Stimulated activated CD8-positive, alpha-beta memory T cell treated with anti-CD3 and anti-CD28 coated beads, Interleukin-2, amount 100 ng/mL, for 1 hour (primary cell): Measurements from ENCODE around the gene CROCC.
A peak's percentile ranks its signal among the peaks of the same experiment; 100 is the strongest.
"Not testable (repeated sequence)": the region's sequence is repeated elsewhere in the genome, so short reads cannot be mapped to it uniquely, and the experiment has no call there.

Source experiments
- DNase-seq, 2 donors: peaks; one replicate each; pipeline ENCODE4 v3.0.0-alpha.2; 2020; ENCODE audit warnings: low read depth in 2 of 2

The CROCC gene

DNA sequence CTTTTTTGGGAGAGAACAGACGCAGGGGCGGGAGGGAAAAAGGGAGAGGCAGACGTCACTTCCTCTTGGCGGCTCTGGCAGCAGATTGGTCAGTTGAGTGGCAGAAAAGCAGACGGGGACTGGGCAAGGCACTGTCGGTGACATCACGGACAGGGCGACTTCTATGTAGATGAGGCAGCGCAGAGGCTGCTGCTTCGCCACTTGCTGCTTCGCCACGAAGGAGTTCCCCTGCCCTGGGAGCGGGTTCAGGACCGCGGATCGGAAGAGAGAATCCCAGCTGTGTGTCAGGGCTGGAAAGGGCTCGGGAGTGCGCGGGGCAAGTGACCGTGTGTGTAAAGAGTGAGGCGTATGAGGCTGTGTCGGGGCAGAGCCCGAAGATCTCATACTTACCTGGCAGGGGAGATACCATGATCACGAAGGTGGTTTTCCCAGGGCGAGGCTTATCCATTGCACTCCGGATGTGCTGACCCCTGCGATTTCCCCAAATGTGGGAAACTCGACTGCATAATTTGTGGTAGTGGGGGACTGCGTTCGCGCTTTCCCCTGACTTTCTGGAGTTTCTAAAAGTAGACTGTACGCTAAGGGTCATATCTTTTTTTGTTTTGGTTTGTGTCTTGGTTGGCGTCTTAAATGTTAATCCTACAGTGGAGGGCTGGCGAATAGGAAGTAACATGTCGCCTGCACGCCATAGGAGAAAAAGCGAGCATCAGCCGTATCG, 26.0 kb upstream of the CROCC start, which contains the start of gene RNU1-2:
Gene RNU1-2, plus strand, starts transcription at position 383 of the 718 bp plus-strand sequence.
- DNase-seq: peak; percentile 66 to 74

DNA sequence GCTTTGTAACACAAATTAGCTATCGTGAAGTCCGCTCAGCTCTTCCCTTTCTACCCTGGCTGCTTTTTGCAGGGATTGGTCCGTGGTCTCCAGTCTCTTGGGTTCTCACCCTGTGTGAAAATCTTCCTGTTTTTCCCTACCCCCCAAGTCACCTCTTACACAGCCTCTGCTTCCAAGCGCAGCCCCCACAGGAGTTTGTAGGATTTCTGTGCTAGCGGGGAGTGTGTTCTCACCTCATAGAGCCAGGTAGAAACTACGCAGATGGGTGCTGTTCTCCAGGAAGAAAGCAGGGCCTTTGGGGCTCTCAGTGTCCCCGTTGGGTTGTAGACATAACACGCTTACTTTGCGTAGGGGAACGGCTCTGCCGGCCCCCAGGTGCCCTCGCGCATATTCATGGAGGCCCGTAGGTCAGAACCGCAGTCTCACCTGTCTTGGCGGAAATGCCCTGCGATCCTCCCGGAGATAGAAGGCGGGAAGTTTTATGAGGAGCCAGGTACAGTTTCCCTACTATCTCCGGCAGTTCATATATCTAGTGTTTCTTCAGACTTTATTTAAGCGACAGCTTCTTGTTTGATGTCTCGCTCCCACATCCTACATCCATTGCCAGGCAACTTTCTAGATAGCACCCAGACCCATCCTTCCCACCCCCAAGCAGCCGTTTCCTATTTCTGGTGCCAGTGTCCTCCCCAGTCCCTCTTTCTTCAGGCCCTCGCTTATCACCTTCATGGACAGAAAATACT, 25.2 kb upstream of the CROCC start:
- DNase-seq: peak; percentile 30 to 37

DNA sequence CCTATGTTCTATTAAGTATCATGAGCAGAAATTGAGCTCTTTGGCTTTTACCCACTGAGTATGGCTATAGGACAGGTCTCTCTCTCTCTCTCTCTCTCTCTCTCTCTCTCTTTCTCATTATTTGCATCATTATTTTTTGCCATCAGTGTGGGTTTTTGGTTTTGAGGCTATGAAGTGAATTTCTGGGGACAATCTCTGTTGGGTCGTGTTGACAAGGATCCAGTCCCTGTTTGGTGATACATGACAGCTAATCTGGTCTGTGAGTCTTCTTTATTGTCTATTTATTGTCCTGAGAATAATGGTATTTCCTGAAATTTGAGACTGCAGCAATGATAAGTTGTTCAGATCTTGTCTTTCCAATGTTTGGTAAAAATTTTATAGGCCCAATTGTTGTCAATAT, 24.1 kb upstream of the CROCC start:
- not testable (repeated sequence) for DNase-seq

DNA sequence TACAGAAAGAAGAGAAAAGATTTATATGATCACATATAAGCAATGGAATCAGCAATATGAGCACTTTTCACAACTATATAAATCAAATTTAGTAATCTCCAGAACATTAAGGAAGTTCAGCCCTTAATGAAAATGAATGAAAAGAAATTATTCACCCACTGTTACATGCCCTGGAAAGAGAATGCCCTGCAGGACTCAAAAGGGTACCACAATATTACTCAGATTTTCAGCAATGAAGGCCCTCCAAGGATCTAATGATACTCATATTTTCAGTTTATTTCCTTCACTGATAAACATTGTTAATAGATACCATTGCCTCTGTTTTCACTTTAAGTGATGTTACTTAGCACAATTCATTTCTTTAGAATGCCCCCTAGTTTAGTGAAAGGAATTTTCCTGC, 23.4 kb upstream of the CROCC start:
- not testable (repeated sequence) for DNase-seq

DNA sequence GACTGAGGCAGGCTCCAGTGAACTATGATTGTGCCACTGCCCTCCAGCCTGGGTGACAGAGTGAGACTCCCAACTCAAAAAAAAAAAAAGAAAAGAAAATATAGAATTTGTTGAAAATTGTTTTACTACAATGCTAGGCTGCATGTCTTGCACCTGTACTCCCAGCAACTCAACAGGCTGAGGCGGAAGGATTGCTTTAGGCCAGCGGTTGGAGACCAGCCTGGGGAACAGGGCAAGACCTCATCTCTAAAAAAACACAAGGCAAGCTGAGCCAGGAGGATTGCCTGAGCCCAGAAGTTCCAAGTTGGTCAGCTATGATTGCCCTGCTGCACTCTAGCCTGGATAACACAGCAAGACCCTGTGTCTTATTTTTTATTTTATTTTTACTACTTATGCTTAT, 22.7 kb upstream of the CROCC start:
- DNase-seq: not testable (repeated sequence)

DNA sequence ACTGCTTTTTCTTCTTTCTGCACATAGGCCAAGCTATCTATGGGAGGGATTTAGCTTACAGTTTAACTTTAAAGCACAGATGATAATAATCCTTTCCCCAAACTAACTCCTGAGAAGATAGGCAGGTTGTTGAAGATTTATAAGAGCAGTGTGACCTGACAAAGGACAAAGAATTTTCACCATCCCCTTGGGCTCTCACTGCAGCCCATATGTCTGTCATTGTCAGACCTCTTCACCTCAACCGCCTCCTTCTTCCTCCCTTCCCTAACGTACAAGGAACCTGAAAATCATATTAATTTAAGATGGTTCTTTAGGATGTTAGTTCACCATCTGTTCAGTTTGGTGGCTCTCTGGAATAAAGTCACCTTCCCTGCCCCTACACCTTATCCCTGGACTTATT, 21.0 kb upstream of the CROCC start:
- DNase-seq: no peak

DNA sequence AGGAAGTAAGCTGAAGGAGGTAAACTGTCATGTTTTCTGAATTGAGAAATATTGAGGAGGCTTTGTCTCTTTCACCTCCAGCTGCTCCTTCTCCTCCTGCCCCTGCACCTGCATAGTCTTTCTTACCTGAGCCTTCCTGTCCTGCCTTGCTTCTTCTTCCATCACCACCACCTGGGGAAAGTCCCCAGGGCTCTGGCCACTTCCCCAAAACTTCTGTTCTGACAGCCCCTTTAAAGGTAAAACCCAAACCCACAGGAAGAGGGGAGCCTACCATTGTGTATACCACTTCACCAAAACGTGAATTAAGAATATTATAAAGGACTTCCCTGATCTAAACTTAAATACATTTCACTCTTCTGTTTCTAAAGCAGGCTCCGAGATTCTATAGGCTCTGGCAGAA, 20.4 kb upstream of the CROCC start:
- not testable (repeated sequence) for DNase-seq

DNA sequence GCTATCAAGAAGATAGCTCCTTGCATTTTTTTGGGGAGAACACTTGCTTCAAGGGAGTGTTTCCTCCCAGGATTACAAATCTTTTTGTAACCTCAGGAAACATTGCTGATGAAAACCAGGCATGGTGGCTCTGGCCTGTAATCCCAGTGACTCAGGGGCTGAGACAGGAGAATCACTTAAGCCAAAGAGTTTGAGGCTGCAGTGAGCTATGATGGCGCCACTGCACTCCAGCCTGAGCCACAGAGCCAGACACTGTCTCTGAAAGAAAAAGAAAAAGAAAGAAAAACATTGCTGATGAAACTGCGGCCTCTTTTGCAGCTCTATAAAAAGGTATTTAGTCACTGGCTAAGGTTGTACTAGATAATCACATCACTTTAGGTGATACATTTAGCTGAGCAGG, 18.7 kb upstream of the CROCC start:
- DNase-seq: no peak

DNA sequence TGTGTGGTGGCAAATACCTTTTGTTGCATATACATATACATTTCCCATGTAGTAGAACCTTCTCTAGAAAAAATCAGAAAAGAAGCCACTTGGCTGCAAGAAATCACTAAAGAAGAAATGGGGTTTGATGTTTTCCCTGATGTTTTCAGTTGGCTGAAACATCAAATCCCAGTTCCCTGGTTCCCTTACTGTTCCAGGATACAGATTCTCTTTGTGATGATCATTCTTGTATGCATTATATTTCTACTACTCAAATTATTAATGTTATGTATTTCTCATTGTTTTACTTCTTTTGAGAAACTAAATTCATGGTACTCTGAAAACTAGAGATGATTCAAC, 18.3 kb upstream of the CROCC start:
- DNase-seq: no peak

DNA sequence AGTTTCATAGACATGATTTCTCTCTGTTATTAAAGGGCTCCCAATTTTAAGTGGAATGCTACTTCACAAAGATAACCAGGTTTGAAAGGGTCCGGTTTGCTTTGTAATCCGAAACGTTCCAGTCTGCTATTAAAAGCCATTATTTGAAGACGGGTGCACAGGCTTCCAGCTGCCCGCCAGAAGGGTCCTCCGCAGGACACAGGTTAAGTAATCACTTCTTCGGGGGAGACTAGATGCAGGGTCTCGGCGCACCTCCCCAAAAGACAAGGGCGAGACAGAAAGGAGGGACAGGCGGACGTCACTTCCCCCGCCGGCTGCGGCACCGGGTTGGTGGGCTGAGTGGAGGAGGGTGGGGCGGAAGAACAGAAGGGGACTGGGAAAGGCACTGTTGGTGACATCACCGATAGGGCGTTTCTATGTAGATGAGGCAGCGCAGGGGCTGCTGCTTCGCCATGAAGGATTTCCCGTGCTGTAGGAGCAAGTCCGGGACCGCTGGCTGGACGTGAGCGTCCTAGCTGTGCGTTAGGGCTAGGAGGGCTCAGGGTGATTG, 17.1 kb upstream of the CROCC start:
- DNase-seq: peak; percentile 96 to 97

DNA sequence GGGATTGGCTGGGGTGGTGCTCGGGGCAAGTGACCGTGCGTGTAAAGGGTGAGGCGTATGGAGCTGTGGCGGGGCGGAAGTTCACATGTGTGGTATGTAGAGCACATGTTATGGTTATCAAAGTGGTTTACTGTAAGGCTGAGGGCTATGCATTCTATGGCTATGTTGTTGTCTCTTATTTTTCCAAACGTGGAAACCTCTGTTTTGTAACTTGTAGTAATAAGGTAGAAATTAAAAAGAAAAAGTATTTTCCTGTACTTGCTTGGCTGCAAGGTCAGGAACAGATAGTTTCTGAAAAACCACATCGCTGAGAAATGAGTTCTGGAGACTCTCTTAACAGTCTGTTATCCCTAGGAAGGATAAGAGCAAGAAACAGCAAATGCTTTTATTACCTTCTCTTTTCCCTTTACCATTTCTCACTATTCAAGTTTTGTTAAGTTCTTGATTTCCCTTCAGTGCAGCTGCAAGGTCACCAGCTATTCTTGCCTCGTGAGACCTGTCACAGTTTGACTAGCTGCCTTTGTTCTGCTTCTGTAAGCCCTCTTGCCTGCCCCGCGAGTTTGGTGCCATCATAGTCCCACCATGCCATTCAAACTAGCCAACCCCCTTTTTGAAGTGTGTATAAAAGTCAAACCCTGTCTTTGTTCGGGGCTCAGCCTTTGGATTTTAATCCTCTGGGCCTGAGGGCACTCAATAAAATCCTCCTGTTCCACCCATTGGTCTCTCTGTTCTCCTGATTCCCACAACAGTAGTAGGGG, 16.4 kb upstream of the CROCC start:
- DNase-seq: no peak

DNA sequence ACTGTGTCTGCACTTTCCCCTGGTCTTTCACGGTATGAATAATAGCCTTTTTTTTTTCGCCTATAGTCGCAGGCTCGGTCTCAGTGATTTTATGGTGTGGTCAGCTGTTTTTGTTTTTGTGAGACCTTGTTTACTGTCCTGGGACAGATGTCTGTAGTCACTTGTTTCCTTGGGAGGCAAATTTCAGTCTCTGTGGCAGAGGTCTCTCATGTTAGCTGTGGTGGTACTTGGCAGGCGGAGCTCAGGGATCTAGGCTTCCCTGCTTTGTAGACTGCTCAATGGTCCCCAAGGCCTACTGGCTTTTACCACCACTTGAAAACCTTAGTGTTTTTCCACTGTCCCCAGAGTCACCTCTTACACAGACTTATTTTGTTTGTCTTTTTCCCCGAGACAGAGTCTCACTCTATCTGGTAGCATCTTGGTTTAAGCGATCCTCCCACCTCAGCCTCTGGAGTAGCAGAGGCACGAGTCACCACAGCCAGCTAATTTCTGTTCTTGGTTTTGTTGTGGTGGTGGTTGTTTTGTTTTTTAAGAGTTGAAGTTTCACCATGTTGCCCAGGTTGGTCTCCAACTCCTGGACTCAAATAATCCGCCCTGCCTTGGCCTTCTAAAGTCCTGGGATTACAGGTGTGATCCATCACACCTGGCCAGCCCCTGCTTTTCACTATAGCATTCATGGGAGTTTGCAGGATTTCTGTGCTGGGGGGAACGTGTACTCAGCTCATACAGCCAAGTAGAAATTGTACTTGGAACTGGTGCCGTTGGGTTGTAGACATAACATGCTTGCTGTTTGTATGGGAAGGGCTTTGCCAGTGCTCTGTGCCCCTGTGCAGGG, 15.6 kb upstream of the CROCC start:
- DNase-seq: no peak

DNA sequence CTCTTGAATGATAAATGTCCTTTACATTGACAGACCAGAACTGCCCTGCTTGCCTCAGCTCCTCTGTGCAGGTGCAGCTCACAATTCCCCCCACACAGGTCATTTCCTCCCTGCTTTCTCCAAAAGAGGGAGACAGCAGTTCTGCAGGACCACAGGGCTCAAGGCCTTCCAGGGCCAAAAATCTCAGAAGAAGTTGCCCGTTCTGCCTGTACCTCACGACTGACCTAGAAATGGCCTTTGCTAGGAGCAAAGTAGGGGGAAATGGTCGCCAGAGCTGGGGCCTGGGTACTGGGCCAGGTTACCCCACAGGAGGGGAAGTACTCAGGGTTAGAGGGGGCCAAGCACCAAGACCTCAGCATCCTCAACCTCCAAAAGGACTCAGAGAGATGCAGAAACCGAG, 14.9 kb upstream of the CROCC start:
- no peak for DNase-seq

DNA sequence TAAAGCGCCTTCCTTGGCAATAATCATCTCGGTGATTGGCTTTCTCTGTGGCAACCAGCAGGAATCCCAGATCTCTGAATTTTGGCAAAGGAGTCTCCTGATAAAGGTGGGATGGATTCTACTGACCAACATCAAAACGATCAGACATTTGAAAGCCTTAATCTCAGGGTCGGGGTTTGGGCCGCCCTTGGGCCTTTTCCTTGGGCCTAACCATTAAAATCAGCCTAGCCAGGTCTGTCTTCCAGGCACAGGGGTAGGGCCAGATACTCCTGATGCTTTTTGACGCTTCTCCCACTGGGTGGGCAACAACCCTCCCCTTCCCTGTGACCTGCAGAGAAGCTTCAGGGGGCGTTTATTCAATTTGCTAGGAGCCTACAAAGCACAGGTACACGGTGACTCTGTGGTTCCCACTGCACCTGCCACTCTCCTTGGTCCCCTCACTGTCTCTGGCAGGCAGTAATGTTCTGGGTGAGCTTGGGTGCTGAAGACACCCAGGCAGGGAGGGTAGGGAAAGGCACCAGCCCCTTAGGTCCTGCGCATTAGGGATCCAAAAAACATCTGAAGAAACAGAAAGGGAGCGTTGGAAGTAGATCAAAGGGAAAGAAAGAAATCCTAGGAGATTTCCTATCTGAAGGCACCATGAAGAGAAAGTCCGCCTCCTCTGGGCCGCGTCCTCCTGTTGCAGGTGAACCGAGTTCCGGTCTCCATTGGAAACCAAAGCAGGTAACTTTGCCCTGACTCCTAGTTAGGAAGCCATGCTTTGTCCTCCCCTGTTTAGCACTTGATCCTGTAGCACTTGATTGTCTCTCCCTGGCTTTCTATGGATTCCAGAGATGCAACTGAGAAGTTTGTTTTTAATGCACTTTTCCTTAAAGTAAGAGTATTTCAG, 13.6 kb upstream of the CROCC start:
- DNase-seq: no peak

DNA sequence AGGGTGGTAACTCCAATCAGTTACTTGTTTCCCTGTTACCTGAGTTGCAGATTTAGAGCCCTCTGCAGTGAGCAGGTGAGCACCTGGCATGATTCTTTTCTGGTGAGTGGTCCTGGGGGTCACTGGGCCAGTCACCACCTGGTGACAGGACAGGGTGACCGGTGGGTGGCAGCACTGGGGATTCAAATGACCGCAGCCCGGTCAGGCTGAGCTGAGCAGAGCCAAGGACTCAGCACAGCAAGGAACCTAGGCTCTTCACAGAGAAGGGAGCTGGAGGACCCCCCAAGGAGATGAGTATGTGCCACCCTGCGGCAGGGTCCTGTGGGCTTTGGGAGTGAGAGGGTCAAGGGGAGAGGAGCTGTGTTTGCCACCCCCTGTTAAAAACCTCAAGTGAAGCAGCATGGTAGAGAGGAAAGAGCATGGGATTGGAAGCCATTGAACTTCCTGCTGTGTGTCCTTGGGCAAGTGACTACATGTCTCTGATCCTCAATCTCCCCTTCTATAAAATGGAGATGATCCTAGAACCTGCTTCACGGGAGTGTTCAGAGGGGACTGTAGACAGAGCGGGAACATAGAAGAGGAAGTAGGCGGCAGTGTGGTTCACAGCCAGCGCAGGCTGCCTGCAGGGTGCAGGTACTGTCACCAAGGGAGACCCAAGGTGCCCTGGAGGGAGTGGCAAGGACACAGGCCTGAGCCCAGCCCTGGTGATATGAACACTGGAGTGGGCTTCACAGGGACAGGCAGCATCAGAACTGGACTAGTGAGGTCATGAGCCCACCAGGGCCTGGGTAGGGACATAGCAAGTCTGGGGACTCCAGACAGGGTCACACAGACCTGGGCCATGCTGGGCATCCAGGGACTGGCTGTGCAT, 9.6 kb upstream of the CROCC start:
- DNase-seq: not testable (repeated sequence)

DNA sequence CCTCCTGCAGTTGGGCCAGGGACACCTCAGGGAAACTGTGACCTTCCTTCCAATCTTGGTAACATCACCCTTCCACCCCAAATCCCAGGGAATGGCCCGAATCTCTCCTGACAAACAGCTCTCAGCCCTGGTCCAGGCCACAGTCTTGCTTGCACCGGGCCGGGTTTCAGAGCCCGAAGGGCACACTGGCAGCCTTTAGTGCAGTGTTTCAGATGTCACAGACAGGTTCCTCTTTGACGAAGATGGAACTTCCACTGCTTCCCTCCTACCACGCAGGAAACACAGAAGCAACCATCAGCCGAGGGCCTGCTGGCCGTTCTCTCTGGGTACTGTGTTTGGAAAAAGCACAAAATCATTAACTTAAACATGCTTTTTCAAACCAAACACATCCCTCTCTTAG, 9.0 kb upstream of the CROCC start:
- DNase-seq: not testable (repeated sequence)

DNA sequence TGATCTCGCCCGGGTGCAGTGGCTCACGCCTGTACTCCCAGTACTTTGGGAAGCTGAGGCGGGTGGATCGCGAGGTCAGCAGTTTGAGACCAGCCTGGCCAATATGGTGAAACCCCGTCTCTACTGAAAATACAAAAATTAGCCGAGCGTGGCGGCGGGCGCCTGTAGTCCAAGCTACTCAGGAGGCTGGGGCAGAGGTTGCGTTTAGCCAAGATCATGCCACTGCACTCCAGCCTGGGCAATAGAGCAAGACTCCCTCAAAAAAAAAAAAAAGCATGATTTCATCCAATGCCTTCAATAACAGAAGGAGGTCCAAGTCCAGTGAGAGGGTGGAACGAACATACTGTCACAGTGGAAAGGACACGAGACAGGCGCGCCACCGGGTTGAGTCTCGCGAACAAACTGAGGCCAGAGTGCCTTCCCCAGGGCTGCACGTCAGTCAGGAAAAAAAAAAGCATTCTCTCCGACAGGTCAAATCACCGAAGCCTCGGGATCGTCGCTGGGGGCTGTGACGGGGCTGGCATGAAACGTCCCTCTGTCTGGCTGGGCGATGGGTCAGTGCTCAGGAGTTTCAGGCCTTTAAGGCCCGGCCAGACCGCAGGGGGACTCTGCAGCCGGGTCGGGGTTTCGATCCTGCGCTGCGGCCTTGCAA, 8.4 kb upstream of the CROCC start:
- no peak for DNase-seq

DNA sequence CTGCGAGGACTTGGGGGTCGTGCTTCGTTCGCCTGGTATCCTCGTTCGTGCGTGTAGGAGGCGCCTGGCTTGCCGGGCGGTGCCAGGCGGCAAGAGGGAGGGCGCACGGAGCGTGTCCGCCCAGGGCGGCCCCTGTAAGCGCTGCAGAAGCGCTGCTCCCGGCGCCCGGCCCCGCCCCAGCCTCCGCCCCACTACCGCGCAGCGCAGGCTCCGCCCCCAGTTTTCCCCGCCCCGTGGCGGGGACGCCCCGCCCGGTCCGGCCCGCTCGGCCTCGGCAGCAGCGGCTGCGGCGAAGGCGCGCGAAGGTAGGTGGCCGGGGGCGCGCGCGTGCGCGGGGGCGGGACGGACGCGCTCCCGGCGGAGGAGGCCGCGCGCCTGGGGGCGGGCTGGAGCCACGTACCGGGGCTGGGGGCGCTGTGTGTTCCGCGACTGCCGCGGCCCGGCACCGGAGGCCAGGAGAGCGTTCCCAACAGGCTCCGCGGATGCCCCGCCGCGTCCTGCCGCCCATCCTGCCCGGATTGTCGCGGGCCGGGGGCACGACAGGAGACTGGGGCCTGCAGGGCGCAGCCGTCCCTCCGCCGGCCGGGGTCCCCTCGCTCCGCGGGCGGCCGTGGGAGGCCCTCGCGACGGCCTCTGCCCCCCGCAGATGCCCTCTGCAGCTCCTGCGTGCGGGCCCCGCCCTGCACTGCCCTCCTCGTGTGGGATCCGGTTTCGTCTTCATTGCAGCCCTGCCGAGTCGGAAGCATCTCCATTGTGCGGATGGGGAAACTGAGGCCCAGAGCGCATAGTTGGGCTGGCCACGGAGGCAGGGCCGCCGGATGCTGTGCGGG, 7.7 kb upstream of the CROCC start:
- DNase-seq: peak; percentile 93 to 94
